CD1c-positive myeloid dendritic cell (primary cell): Measurements from ENCODE around the gene BRME1.
A peak's percentile ranks its signal among the peaks of the same experiment; 100 is the strongest.
"Not testable (repeated sequence)": the region's sequence is repeated elsewhere in the genome, so short reads cannot be mapped to it uniquely, and the experiment has no call there.

Source experiments
- DNase-seq: peaks from one replicate; pipeline ENCODE4 v3.0.0-alpha.2; 2016; ENCODE audit errors: extremely low spot score

The BRME1 gene

DNA sequence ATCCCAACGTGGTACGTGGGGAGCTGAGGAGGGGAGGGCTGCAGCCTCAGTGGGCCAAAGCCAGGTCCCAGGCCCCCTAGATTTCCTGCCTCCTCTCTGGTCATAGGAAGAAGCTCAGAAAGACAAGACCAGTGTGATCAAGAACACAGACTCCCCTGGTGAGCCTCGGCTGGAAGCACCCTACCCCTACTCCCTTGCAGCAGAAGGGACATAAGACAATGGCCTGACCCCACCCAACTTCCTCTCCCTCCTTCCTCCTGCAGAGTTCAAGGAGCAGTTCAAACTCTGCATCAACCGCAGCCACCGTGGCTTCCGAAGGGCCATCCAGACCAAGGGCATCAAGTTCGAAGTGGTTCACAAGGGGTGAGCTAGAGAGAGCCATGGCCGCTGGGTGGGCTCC is 20.8 kb upstream of the BRME1 start:
- no peak for DNase-seq

DNA sequence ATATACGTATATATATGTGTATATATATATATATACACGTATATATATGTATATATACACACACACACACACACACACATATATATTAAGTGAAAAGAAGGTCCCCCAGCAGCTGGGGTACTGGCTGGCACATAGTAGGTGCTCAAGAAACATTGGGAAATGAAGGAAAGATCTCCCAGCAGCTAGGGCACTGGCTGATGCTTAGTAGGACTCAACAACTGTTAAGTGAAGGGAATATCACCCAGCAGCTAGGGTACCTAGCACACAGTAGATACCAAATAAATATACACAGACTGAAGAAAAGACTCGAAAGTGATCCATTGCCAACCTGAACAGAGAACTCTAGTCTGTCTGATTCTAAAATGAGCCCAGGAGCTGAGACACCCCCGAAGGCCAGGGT is 20.1 kb upstream of the BRME1 start:
- DNase-seq, result no peak

DNA sequence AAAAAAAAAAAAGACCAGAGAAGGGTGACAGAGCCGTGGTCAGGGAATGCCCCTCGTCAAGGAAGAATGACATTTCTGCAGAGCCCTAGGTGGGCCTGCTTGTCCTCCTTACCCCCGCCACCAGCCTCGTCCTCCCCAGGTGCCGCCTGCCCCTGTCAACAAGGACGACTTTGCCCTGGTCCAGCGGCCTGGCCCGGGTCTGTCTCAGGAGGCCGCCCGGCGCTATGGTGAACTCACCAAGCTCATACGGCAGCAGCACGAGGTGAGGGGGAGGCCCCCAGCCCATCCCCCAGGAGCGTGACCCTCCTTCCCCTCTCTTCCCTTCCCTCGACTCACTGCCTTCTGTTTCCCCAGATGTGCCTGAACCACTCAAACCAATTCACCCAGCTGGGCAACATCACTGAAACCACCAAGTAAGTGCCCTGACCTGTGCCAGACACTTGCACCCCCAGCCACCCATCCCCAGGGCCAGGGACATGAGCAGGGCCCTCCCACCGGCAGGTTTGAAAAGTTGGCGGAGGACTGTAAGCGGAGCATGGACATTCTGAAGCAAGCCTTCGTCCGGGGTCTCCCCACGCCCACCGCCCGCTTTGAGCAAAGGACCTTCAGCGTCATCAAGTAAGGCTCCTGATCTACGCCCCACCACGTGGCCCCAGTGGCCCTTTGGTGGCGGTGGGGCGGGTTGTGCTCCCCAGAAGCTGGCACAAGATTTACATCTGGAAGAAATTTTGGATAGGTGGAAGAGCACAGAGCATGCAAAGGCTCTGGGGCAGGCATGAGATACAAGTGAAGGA is 17.5 kb upstream of the BRME1 start:
- DNase-seq, result no peak

DNA sequence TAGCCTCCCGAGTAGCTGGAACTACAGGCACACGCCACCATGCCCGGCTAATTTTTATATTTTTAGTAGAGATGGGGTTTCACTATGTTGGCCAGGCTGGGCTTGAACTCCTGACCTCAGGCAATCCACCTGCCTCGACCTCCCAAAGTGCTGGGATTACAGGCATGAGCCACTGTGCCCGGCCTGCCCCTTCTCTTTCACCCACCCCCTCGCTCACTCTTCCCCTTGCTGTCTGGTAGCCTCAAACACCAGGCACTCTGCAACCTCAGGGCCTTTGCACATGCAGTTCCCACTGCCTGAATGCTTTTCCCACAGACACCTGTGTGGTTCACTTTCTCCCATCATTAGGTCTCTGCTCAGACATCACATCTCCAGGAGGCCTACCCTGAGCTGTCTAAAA is 16.2 kb upstream of the BRME1 start:
- DNase-seq, result not testable (repeated sequence)

DNA sequence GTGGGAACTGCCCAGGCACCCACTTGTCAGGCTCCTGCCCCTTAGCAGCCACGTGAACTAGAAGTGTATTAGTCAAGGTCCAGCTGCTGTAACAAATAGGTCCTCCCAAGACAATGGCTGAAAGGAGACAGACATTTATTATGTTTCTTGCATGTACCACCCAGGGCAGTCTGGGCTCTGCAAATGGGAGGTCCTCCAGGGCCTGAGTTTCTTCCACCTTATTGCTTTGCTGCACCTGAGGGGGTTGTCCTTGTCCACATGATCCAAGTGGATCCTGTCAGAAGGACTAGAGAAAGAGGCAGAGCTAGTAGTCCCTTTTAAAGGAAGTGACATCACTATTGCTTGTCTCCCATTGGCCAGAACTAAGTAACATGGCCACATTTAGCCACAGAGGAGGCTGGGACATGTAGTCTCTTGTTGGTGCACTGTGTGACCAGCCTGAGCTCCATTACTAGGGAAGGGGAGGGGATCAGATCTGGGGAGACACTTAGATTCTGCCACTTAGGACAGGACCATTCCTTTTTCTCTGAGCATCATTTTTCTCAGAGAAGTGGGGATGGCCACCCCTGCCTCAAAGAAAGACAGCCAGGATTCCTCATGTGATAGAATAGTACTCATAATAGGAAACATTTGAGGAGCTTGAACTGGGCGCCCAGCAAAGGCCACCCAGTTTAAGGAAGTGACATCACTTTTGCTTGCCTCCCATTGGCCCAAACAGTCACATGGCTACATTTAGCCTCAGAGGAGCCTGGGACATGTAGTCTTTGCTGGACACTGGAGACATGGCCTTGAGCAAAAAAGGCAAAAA is 15.2 kb upstream of the BRME1 start:
- peak; percentile 59 for DNase-seq

DNA sequence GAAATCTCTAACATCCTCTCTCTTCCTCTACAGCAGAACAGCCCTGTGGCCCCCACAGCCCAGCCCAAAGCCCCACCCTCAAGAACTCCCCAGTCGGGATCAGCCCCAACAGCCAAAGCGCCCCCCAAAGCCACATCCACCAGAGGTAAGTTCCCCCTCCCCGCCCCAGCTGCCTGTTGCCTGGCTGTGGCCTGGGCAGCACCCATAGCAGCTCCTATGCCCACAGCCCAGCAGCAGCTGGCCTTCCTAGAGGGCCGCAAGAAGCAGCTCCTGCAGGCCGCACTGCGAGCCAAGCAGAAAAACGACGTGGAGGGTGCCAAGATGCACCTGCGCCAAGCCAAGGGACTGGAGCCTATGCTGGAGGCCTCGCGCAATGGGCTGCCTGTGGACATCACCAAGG is 14.6 kb upstream of the BRME1 start:
- no peak for DNase-seq

DNA sequence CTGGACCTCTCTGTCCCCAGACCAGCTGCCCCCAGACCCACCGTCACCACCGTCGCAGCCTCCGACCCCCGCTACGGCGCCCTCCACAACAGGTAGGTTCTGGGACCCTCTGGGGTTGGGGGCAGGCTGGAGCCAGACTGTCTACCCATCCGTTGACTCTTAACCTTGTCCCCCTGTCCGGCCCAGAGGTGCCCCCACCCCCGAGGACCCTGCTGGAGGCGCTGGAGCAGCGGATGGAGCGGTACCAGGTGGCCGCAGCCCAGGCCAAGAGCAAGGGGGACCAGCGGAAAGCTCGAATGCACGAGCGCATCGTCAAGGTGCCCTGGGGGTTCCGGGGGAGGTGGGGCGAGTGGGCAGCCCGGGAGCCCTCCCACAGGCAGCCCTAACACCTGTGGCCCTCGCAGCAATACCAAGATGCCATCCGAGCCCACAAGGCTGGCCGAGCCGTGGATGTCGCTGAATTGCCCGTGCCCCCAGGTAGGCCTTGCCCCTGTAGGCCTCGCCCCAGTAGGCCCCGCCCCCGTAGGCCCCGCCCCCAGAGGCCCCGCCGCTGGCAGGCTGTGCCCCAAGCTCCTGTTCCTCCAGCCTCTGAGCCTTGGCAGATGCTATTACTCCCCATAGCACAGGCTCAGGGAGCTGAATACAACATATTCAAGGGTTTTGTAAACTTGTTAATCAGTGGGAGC is 13.0 kb upstream of the BRME1 start:
- no peak for DNase-seq

DNA sequence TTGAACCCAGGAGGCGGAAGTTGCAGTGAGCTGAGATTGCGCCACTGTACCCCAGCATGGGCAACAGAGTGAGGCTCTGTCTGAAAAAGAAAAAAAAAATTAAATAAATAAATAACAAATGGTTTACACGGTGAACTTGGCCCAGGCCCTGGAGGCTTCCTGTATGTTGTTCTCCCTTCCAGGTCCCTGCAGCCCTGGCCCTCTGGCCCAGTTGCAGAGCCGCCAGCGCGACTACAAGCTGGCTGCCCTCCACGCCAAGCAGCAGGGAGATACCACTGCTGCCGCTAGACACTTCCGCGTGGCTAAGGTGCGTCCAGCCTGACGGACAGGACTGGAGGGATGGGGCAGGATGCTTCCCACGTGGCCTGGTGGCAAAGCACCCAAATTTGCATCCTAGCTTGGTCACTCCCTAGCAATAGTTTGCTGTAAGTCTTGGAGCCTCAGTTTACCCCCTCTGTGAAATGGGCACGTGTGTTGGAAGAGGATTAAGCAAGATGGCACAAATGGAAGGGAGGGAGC is 12.0 kb upstream of the BRME1 start:
- DNase-seq, result no peak

DNA sequence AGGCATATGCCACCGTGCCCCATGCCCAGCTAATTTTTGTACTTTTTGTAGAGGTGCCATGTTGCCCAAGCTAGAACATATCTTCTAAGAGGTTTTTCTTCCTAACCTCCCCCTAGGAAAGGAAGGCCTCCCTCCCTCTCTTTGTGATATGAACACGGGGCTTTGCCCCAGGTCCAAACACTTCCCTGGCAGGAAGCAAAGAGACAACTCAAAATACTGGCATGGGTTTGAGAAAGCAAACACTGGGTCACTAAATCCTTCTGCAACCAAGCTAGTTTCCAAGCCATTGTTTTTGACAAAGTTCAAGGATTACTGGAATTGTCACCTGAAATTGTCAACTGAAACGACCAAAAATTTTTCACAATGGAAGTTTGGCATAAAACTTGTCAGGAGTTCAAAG is 8.9 kb upstream of the BRME1 start:
- no peak for DNase-seq

DNA sequence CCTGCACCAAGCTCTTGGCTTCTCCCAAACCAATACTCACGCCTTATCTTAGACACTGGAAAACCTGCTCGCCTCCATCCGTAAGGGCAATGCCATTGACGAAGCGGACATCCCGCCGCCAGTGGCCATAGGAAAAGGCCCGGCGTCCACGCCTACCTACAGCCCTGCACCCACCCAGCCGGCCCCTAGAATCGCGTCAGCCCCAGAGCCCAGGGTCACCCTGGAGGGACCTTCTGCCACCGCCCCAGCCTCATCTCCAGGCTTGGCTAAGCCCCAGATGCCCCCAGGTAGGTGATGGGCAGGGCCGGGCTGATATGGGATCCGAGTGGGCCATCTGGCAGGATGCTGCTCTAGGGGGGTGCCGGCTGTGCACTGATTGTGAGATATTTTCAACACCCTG is 7.4 kb upstream of the BRME1 start:
- DNase-seq, result no peak

DNA sequence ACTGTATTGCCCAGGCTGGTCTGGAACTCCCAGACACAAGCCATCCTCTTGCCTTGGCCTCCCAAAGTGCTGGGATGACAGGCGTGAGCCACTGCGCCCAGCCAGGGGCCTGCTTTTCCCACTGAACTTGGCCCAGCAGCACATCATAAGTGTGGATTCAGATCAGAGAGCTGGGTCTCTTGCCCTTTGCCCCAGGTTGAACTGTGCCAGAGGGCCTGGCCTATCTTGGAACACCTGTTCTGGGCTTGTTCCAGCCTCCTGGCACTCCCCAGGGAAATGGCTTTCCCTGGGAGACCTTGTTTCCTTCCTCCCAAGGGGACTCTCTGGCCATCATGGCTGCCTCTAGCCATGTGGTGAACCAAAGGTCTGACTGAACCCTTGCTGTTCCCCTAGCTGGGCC is 3.5 kb upstream of the BRME1 start:
- no peak for DNase-seq

DNA sequence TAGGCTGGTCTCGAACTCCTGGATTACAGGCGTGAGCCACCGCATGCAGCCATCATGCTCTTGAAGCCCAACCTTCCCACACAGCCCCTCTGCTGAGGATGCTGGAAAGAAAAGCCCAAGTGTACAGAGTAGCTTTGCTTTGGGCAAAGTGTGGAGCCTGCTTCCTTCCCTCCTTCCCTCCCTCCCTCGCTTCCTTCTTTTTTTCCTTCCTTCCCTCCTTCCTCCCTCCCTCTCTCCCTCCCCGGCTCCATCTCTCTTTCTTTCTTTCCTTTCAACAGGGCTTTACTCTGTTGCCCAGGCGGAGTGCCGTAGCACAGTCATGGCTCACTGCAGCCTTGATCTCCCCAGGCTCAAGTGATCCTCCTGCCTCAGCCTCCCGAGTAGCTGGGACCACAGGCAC is 2.8 kb upstream of the BRME1 start:
- DNase-seq, result no peak

DNA sequence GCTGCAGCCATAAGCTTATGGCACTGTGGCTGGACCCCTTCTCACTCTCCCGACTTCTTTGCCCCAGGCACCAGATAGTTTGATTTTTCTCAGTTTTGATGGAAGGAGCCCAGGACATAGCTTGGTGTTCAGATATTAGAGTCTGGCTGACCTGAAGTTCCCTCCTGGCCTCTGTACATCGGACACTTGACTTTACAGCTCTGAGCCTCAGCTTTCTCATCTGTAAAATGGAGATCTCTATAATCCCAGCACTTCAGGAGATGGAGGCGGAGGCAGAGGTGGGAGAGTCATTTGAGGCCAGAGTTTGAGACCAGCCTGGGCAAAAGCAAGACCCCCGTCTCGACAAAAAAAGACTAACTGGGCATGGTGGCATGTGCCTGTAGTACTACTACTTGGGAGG is 993 bp upstream of the BRME1 start:
- no peak for DNase-seq

DNA sequence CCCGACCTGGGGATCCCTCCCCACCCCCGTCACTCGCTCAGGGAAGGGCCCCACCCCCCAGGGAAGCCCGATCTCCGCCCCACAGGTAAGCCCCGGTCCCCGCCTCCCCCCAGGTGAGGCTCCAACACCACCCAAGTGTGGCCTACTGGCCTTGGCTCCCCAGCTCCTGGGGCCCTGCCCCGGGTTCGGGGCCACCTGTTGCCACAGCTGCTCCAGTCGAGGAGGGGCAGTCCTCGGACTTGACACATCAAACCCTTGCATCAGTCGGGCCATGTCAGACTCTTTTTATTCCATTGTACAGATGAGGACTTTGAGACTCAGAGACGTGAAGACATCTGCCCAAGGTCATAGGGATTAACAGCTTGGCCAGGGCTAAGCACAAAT is 596 bp upstream of the BRME1 start:
- no peak for DNase-seq

DNA sequence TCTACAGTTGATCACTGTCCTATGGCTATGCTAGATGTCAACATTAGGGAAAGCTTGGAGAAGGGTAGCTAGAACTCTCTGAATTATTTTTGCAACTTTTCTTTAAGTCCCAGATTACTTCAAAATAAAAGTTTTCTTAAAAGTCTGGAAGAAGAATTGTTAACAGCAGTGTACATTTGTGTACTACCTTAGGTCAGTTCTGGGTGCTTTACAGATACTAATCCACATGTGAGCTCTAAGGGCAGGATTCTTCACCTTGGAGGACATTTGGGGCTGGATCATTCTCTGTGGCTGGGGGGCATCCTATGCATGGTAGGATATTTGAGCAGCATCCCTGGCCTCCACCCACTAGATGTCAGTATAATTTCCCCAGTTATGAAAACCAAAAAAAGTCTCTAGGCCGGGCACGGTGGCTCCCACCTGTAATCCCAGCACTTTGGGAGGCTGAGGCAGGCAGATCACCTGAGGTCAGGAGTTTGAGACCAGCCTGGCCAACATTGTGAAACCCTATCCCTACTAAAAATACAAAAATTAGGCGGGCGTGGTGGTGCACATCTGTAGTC is 2.8 kb downstream of the BRME1 start:
- peak; percentile 40 for DNase-seq

DNA sequence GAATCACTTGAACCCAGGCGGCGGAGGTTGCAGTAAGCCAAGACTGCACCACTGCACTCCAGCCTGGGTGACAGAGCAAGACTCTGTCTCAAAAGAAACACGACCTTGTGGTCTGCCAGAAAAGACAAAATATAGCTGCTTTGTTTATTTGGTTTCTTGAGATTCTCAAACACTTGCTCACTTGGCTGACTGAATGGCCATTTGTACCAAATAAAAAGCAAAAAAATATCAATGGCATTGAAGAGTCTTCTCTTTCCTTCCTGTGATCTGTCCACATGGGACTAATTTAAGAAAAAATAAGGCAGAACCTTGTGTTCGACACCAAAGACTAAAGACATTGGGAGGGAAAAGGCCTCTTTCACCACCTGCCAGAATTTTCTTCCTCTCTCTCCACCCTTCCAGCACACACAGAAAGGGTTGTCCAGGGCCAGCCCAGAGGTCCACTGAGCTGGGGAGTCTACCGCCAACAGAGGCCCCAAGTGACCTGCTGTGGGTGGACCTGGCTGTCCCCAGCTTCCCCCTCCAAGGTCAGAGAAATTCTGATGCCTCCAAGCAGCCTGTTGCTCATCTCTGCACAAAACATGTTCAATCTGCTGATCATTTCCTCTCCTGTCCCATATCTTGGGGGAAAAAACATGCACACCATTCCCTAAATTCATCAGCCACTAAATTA is 5.9 kb downstream of the BRME1 start:
- peak; percentile 5 for DNase-seq

DNA sequence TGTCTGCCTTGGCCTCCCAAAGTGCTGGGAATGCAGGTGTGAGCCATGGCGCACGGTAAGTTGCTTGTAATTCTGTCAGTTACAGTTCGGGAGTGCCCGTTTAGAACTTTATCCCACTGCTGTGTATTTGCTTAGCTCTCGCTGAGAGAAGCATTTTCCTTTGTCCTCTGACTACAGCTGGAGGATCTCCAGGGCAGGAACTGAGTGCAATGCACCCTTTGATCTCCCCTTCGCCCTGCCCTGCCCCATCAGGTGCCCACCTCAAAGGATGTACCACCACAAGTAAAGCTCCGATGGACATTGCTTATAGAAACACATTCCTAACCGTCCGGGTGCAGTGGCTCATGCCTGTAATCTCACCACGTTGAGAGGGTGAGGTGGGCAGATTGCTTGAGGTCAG is 6.5 kb downstream of the BRME1 start:
- no peak for DNase-seq

DNA sequence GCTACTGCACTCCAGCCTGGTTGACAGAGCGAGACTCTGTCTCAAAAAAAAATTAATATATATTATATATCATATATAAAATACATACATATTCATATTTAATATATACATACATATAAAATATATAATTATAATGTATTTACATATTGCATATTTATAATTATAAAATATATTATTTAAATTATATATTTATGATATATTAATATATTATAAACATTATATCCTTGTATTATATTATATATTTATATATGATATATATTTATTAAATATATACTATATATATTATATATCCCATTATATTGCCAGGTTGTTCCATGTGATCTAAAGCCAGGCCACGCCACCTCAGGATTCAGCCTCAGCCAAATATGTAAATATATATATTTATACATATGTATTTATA is 9.7 kb downstream of the BRME1 start:
- DNase-seq, result no peak

DNA sequence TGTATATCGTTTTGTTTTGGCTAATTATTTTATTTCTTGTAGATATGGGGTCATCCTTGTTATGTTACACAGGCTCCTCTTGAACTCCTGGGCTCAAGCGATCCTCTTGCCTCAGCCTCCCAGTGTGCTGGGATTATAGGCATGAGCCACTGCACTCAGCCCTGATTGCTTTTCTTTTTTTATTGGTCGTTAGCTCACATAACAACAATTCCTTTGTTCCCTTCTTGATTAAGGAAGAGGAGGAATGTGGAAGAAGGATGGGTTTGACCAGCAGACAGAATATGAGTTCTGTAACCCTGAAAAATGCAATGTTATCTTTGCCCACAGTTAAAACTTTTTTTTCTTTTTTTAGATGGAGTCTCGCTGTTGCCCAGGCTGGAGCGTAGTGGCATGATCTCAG is 11.4 kb downstream of the BRME1 start:
- no peak for DNase-seq

DNA sequence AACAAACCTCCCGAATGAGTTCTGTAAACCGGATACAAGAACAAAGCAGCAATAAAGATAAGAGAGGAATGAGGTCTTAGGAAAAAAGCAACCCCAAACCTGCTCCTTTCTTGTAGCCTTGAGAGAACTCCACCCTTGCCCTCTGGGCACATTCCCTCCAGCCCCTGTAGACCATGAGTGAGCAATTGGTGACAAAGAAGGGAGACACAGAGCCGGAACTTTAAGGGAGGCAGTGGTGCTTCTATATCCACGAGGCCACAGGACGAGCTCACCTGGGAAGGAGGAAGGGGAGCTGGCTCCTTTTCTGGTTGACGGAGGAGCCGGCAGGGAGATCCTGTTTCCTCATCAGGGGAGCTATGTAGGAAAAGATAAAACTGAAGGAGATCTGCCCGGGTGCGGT is 13.0 kb downstream of the BRME1 start:
- no peak for DNase-seq

DNA sequence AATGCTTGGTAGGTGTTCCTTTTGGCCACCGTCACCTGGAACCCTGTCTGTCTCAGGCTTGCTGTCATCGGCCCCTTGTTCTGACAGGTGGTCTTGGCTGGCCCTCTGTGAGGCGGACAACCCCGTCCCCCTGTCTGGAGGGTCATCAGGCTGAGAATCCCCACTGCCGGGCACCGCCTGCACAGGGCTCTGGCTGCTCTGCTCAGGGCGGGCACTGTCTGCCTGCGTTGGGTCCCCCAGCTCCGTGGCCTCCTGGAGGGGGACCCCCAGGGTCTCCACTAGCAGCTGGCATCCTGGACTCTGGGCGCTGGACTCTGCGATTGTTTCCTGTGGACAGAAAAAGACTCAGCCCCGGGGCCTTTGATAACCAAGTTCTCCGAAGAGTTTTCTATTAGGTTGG is 15.8 kb downstream of the BRME1 start:
- no peak for DNase-seq

DNA sequence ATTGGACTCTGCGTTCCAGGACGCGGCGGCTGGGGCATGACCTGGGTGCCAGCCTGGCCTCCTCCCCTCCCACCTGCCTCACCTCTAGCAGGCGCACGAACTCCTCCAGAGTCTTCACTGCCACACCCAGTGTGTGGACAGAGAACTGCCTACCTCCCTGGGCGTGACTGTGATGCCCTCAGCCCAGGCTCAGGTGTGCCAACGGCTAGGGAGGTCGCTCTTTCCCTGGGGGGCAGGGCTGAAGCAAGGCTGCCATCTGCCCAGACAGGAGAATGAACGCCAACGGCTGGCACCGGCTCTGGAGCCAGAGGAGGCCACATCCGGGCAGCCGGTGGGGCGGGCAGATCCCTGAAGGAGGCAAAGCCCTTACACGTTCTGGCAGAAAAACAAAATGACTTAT is 17.6 kb downstream of the BRME1 start:
- DNase-seq, result no peak
